GM11168 (cell line): ENCODE results near the gene TTC13.

Experiments
- in situ Hi-C: fragments of 300-500 bp; cut with MboI; formaldehyde crosslinking; loops from one replicate; pipeline ENCODE4 v1.12.0; 2022; ENCODE audit warnings: low sequenced_read_pairs; ENCODE audit not compliant: unreplicated experiment

TTC13 gene

DNA sequence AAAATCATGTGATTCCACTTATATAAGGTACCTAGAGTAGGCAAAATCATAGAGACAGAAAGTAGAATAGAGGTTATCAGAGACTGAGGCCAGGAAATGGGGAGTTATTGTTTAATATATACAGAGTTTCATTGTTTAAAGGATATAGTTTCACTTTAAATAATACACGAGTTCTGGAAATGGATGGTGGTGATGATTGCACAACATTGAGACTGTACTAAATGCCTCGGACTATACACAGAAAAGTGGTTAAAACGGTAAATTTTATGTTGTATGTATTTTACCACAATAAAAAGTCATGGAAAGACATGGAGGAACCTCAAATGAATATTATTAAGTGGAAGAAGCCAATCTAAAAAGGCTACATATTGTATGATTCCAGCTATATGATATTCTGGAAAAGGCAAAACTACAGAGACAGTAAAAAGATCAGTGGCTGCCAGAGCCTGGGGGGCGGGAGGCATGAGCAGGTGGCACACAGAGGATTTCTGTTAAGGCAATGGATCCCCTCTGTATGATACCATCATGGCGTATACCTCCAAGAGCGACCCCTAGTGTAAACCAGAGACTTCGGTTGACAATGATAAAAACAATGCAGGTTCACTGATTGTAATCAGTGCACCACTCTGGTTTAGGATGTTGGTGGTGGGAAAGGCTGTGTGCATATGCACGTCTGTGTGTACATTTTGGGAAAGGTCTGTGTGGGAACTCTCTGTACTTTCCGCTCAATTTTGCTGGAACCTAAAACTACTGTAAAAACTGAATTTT lies 117.9 kb downstream of the TTC13 start:
- in situ Hi-C loops: no loop called here

DNA sequence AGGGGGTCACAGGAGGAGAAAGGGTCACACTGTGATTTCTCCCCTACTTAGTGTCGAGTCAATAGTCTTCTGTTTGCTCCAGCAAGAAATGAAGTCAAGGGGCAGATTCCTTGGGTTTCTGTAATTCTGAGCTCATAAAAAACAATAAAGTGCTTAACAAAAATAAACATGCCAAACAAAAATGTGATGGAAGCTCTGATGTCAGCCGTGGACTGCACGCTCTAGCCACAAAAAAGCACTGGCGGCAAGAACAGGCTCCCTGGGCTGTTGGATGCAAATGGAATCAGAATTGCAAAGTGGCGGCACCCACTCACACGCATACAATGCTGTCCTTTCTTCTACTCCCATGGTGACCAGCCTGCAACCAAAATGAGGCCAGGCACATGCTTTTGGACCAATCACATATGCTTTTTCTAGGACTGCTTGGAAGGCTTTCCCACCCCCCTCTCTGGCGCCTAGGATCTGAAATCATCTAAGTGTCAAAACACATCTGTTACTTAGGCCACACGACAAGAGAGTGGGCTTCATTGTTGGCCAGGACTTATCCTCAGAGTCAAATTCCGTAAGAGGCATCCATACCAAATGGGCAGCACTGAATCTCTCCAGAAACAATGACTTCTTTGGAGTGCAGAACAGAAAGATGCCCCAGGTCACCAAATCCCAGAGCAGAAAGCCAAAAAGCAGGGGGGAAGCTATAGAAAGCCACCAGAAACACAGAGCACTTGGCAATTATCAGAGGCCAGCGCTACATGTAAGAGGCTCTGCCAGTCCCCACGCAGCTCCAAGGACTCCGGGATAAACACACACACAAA lies 119.5 kb downstream of the TTC13 start:
- in situ Hi-C loops: no loop called here

DNA sequence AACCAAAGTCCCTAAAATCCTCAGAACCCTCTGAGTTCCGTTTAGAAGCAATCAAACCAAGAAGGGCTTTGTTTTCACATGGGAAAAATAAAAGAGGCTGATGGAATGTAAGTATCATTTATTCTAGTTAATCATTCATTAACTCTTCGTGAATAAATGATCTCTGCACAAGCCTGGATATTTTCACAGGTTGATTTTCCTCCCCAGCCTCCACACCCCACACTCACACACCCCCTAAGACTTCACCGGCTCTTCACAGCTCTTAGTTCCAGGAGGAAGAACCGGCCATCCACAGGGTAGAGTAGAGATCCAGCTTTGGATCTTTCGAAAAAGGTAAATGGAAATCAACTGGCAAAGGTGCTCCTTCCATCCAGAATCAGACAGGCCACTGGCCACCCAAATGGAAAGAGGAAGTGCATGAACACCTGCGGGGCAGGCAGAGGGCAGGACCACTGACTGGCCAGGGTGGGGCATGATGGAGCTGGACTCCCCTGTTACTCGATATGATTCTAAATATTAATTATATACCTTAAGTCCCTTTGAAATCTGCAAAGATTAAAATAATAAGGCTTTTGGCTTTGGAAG lies 120.3 kb downstream of the TTC13 start:
- in situ Hi-C loops: no loop called here

DNA sequence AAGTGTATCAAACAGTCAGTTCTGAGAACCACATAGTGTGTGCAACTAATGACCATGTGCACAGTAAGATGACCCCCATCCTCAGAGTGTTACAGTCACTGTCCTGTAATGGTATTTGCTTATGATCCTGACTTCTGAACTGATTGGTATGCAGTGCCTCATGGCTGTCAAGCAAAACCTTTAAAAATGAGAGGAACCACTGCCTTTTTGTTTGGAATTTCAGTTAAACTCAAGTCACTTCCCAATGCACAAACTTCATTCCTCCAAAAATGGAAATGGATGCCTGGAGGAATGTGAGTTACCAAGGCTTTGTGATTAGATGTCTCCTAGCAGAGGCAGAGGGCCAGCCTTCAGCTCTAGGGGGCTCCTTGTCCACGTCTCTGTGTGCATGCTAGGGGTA lies 120.8 kb downstream of the TTC13 start:
- in situ Hi-C loops: no loop called here

DNA sequence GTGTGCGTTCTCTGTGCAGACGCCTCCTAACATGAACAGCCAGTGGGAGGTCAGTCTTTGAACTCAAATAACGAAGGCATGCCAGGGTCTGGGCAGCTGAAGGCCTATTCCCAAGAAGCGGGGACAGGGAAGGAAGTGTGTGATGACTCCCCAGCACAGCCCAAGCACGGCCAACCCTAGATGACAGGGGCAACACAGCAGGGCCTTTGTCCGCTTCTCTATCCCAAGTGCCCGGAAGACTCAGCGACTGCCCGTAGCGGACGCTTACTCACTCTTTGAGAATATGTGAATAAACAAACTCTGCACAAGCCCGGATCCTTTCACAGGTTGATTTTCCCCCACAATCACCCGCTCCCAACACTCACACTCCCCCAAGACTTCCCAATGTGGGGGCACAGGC lies 121.6 kb downstream of the TTC13 start:
- in situ Hi-C loops: no loop called here
